ENCODE data around the gene ZNF334.

ZNF334 gene

DNA sequence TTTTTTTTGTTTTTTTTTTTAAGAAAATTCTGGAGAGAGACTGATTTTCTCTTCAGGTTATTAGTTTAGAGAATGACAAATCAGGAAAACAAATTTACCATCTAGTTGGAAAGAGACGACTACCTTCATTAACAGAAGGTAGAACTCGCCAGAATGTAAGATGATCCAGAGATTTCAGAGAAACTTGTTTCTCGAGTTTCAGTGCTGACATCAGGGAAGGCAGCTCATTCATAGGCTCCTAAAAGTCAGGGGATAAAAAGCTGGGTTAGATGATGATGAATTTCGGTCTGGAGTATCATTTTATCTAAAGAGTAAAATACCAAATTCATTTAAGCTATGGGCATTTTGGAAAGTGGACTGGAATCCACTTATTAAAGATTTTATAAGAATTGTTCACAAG is 27.9 kb downstream of the ZNF334 start:
- DNase-seq (ENCODE audit: low read depth): no peak

DNA sequence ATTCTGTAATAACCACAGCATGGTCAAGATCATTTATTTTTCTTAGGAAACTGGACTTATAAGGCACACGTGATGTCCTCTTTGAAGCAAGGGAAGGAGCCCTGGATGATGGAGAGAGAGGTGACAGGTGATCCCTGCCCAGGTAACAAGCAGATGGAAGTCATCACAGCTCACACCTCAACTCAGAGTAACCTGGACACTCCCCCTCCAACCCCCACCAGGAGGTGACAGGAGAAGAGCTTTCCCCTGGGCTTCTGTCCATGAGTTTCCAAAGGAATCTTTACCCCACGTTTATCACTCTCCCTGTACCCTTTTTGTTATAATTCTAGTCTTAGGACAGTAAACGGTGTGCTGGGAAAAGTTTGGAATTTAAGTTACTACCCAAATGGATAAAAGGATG is 28.4 kb downstream of the ZNF334 start:
- no peak for DNase-seq (ENCODE audit: low read depth)

DNA sequence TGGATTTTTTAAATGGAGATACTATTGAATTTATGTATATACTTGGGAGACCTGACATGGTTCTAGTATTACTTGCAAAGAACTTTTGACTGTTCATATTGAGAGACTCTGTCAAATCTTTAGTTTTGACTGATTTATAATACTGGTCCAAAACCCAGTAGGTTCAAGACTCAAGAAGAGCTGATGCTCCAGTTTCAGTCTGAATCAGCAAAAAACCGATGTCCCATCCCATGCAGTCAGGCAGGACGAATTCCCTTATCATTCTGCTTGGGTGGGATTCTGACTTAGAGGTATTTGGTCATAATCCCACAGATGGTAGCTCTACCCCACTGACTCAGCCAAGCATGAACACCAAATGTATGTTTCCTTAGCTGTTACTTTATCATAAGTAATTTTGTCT is 29.5 kb downstream of the ZNF334 start:
- no peak for DNase-seq (ENCODE audit: low read depth)

DNA sequence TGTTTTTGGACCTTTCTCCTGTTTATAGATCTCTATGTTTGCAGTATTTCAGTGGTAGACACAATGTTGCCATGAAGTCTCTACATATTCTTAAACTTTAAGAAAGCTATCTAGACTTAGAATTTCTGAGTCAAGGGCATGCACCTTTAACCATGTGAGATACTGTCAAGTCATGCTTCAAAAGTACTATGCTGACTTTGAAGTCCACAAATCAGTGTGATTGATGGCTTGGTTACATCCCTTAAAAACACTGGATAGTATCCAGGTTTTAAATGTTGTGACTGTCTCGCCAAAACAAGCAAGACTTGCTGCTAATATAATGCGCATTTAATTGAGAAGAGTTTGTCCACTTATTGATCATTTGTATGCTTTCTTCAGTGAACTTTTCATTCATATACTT is 30.5 kb downstream of the ZNF334 start:
- no peak for DNase-seq (ENCODE audit: low read depth)

DNA sequence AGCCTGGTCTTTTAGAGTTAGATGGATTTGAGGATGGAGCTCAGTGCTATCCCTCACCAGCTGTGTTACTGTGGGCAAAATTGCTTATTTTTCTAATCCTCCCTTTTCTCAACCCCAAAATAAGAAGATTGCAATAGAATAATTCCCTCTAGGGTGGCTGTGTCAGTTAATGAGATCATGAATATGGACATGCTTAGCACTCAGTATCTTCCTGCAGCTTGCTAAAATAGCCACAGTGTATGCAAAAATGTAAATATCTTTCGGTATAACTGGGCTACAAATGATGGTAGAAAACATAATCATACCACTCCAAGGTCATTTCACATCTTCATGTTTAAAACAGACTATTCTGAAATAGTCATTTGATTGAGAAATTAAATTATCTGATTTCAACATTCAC is 35.7 kb downstream of the ZNF334 start:
- DNase-seq (ENCODE audit: low read depth): no peak

DNA sequence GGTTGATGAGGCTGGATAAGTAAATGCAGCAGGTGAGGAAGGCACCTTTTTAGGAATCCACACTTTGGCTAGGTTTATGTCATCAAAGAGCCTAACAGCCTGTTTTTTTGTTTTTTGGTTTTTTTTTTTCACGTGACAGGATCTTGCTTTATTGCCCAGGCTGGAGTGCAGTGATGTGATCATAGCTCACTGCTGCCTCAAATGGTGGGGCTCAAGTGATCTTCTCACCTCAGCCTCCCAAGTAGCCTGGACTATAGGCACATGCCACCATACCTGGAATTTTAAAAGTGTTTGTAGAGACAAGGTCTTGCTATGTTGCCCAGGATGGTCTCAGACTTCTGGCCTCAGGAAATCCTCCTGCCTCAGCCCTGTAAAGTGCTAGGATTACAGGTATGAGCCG is 36.1 kb downstream of the ZNF334 start:
- DNase-seq (ENCODE audit: low read depth): no peak

DNA sequence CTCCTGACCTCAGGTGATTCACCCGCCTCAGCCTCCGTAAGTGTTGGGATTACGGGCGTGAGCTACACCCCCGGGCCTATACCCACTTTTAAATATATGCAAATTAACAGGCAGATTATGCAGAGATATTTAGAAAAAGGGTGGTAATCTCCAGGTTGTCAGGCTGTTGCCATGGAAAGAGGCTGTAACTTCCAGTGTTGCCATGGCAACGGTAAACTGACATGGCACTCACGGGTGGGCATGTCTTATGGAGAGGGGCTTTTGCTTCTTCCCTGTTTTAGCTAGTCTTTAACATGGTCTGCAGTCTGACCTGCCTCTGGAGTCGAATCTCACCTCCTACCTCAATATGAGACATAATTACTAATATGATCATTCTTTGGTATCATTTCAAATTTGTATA is 44.9 kb downstream of the ZNF334 start:
- DNase-seq (ENCODE audit: low read depth): no peak

DNA sequence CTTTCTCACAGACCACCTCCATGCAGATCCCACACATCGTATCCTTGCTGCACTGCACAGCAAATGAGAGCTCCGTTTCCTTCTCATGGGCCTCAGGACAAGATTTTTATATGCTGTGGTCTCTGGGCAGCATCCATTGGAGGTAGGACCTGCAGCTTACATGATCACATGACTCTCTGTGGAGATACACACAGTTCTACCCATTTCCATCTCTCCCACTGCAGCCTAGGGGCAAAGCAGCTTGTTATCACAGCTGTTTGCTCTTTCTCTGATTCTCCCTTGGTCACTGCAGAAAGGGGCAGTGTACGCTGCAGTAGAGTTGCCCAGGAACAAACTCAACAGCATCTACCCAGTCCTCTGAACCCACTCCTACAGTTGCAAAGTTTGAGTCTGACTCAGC is 48.9 kb downstream of the ZNF334 start:
- DNase-seq (ENCODE audit: low read depth): no peak

DNA sequence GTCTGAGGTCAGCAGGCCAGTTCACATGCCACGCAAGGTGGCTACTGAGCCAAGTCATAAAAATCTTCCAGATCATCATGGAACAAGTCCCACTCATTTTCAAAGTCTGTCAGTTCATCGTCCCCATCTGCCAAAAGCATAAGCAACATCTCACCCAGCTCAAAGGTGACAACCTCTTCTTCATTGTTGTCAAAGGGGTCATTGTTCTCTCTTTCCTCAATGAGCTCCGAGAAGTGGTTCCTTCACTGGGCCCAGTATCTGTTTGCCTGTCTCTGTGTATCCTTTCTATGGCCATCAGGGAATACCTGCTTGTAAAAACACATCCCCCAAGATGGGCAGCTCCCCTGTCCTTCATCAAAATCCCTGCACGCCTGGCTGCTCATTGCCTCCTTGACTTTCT is 49.5 kb downstream of the ZNF334 start:
- no peak for DNase-seq (ENCODE audit: low read depth)

DNA sequence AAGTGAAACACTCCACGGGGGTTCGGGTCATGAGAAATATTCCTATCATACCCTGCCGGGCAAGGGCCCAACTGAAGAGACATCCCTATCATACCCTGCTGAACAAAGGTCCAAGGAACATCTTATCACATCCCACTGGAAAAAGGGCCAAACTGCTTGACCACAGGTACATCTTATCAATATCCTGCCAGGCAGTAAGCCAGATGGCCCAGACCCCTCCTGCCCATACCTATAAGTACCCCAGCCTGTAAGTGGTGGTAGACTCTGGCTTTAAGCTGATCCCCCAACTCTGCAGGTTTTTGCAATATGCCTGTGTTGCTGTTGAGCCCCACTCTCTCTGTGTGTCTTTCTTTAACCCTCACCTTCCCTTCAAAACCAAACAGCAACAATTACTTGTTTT is 51.6 kb downstream of the ZNF334 start:
- DNase-seq (ENCODE audit: low read depth): no peak

DNA sequence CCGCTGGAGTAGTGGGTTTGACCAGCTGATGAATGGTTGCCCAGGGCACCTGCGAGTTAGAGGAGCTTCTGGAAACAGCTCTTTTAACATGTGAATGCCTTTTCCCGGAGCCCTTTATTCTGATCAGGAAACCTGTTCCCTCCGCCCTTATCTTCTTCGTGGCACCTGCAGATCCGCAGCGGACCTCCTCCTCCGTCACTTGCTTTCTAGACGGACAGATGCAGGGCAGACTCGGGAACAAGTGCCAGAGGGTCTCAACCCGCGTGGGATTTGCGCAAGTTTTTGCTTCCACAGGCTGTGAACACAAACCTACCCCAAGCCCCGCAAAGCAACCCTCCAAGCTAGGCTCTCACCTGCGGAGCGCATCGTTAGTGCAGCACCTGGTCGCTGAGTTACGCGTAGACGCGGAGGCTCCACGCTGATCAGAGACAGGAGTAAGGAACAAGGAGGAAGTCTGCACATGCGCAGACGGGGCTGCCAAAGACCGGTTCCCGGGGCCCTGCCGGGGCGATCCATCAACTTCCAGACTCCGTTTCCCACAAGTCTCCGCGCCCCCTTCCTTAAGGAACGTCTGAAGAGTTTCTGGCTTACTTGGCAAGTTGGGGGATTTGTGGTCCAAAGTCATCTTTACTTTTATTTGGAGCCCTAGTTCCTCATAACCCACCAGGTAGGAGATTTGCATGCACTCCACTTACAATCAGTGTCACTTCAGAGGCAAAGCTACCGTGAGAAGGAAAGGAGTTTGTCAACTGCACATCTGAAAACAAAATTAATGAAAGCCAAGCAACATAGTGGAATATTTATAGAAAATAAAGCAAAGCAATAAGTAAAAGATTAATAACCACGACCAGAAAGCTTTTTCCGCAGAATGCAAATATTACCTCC is 54.3 kb downstream of the ZNF334 start:
- DNase-seq (ENCODE audit: low read depth): no peak

DNA sequence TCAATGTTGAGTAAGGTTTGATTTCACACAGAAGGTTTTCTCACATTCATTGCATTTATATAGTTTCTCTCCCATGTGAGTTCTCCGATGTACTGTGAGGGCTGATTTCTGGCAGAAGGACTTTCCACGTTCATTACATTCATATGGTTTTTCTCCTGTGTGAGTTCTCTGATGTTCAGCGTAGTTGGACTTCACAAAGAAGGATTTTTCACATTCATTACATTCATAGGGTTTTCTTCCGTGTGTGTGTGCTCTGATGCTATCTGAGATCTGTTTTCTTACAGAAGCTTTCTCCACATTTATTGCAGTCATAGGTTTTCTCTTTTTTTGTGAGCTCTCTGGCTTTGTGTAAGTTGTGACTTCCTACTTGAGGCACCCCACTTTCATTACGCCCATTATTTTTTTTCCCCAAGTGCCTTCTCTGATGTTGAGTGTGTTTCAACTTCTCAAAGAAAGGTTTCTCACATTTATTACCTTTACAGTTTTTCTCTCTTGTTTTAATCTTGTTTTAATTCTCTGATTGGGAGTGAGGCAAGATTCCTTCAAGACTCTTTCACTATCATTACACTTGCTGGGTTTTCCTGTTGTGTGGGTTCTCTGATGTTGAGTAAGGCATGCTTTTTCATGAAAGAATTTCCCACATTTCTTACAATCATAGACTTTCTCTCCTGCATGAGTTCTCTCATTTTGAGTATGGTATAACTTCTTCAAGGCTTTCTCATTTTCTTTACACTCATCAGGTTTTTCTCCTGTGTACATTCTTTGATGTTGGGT is 56.9 kb downstream of the ZNF334 start:
- DNase-seq (ENCODE audit: low read depth): no peak

DNA sequence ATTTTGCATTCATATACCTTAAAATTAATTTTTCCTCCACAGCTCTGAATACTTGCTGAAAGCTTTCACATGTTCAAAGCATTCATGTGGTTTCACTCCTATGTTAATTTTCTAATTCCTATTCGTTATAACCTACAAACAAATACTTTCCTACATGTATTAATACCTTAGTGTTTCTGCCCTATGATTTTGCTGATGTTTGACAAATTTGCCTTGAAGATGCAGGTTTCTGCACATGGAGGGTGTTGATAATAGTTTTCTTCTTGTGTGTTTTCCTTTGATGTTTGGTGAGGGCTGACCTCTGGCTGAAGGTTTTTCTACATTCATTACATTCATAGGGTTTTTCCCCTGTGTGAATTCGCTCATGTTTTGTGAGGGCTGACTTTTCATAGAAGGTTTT is 57.6 kb downstream of the ZNF334 start:
- no peak for DNase-seq (ENCODE audit: low read depth)

Data from stimulated activated CD8-positive, alpha-beta memory T cell treated with anti-CD3 and anti-CD28 coated beads, Interleukin-7, amount 100 ng/mL, for 24 hours (primary cell).